Activated naive CD8-positive, alpha-beta T cell (primary cell): ENCODE data around the gene FBXO7.

ENCODE experiments used
- H3K27ac Mint-ChIP-seq: one replicate; pipeline ENCODE4 v1.8.0; 2021; ENCODE audit warnings: mixed read lengths
- H3K27me3 Mint-ChIP-seq: one replicate; pipeline ENCODE4 v1.8.0; 2021; ENCODE audit warnings: mixed read lengths
- H3K36me3 Mint-ChIP-seq: one replicate; pipeline ENCODE4 v1.8.0; 2021; ENCODE audit warnings: mixed read lengths
- H3K4me1 Mint-ChIP-seq: one replicate; pipeline ENCODE4 v1.8.0; 2021; ENCODE audit warnings: low read depth, mixed read lengths
- H3K4me3 Mint-ChIP-seq: one replicate; pipeline ENCODE4 v1.8.0; 2021; ENCODE audit warnings: mild to moderate bottlenecking, mixed read lengths
- H3K9me3 Mint-ChIP-seq: one replicate; pipeline ENCODE4 v1.8.0; 2021; ENCODE audit warnings: low read depth, mixed read lengths

The FBXO7 gene

GRCh38 chr22:32548039-32548438, 73.4 kb downstream of the FBXO7 start:
- no peak overlapping the region for H3K27ac Mint-ChIP-seq
- H3K4me1 Mint-ChIP-seq: no peaks in the 10 kb centered on the region
- H3K4me3 Mint-ChIP-seq: no peak overlapping the region
- peaks cover 7% of the 10 kb centered on the region for H3K27me3 Mint-ChIP-seq
- H3K36me3 Mint-ChIP-seq: no peaks in the 10 kb centered on the region
- H3K9me3 Mint-ChIP-seq: no peaks in the 10 kb centered on the region
